SH-SY5Y (cell line): ENCODE results near the gene ECHS1.

Experiments used
- GATA2 ChIP-seq: IDR thresholded peaks from 2 replicates; pipeline ENCODE4 v1.6.1; 2011; ENCODE audit warnings: mild to moderate bottlenecking, low read depth, low read length
- GATA3 ChIP-seq: IDR thresholded peaks from 2 replicates; pipeline ENCODE4 v1.6.1; 2011; ENCODE audit warnings: low read depth, mild to moderate bottlenecking, low read length, moderate library complexity

DNA sequence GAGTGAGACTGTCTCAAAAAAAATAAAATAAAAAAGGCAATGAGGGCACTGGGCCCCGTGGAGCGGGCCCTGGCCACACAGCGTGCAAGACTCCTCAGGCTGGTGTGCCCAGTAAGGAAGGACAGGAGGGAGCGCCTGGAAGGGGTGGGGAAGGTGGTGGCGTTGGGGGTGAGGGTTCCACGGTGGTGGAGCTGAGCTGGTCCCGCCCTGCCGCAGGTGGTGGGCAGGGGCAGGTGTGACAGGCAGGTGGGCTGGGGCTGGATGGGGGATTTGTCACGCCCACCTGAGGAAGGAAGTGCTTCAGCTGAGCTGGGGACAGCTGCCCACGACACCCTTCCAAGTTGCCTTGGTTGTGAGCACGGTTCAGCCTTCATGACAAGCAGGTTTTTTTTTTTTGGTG, 26.7 kb downstream of the ECHS1 start:
- no peak for TF ChIP-seq GATA2
- TF ChIP-seq GATA3, result no peak
